Activated CD8-positive, alpha-beta memory T cell treated with anti-CD3 and anti-CD28 coated beads for 24 hours (primary cell): ENCODE data around the gene MYL12A.

Experiments
- DNase-seq: peaks from one replicate; pipeline ENCODE4 v3.0.0-alpha.2; 2020

Gene MYL12A

GRCh38 chr18:3284501-3284900, 36.9 kb downstream of the MYL12A start:
- no peak for DNase-seq

GRCh38 chr18:3286159-3286558, 38.6 kb downstream of the MYL12A start:
- no peak for DNase-seq

DNA sequence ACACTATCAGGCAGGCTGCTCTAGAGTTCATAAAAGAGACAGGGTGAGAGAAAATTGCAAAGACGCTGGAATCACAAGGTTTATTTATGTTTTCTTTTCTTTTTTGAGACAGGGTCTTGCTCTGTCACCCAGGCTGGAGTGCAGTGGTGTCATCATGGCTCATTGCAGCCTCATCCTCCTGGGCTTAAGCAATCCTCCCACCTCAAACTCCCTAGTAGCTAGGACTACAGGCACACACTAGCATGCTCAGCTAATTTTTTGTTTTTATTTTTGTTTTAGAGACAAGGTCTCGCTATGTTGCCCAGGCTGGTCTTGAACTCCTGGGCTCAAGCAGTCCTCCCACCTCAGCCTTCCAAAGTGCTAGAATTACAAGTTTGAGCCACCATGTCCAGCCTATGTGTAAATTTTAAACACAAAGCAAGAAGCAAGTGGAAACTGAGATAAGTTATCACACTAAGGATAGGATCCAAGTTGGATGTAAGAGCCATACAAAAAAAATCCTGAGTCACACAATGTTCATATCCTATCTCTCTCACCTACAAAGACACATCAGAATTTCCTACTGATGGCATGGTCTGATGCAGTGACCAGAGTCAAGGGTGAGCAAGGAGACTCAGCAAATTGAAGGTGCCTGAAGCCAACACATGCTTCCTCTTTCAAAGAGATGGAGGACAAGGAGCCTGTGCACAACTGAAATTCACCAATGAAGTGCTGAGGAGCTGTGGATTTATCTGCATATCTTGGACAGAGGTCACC, 45.8 kb downstream of the MYL12A start:
- no peak for DNase-seq

GRCh38 chr18:3294435-3295080, 47.0 kb downstream of the MYL12A start:
- DNase-seq: no peak

DNA sequence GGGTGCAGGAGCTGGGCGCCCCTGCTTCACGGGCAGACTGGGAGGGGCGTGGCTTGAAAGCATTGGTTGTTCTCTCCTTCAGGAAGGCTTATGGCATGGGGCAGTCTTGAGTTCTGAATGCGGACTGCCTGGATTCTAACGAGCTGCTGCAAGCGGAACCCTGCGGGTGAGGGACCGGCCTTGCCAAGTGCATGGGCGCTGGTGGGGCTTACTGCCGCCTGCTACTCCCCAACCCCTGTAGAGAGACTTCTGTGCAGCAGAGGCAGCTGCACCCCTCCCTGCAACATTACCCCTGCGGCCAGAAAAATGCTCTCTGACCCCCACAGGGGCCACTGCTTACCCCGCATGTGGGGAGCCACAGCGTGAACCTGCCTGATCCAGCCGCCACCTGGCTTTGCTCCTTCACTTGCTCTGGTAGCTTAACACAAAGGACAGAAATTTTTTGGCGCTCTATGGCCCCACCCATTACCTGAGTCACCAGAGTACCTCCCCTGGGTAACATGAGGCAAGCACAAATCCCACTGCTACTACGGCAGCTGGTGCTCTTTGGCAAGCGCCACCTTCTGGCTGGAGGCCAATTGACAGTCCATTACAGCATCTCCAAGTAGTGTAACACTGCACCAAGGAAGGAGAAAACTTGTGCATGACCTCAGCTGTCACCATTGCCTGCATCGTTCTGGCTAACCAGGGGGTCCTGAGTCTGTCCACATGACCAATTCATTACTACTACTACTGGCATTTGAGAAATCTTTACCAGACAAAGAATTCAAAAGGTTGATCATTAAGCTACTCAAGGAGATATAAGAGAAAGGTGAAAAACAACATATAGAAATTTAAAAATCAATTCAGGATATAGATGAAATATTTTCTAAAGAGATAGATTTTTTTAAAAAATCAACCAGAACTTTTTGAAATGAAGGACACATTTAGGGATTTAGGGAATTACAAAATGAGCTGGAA, 49.7 kb downstream of the MYL12A start:
- peak; percentile 96 for DNase-seq

- DNase-seq: no peak
Observed at GRCh38 chr18:3304832-3305231, 57.2 kb downstream of the MYL12A start.

GRCh38 chr18:3305354-3305762, 57.8 kb downstream of the MYL12A start:
- DNase-seq: no peak
